Esophagus (tissue), 2 donors: ENCODE measurements around the gene HECW1. TPM values are rescaled to one million over a fixed set of nuclear protein-coding genes. Genes with fewer than 3 reads are reported as not detected.

Experiments
- H3K27ac ChIP-seq, 2 donors: one replicate each; pipeline ENCODE4 v1.5.1; 2013; ENCODE audit warnings: low read depth in 2 of 2, mild to moderate bottlenecking in 2 of 2, inconsistent platforms in 1 of 2, low read length in 1 of 2, moderate library complexity in 1 of 2
- H3K27me3 ChIP-seq, 2 donors: one replicate each; pipeline ENCODE4 v1.6.1; 2013; ENCODE audit warnings: low read length in 2 of 2, control low read depth in 1 of 2, mild to moderate bottlenecking in 1 of 2; ENCODE audit not compliant: insufficient read depth in 2 of 2, control insufficient read depth in 1 of 2
- H3K36me3 ChIP-seq, 2 donors: one replicate each; pipeline ENCODE4 v1.6.1; 2013; ENCODE audit warnings: low read length in 1 of 2; ENCODE audit not compliant: control insufficient read depth in 2 of 2, insufficient read depth in 2 of 2
- H3K4me1 ChIP-seq, 2 donors: one replicate each; pipeline ENCODE4 v1.6.1; 2013; ENCODE audit warnings: low read length in 1 of 2; ENCODE audit not compliant: control insufficient read depth in 2 of 2, insufficient read depth in 2 of 2
- H3K4me3 ChIP-seq, 2 donors: one replicate each; pipeline ENCODE4 v1.5.1; 2013; ENCODE audit warnings: low read length in 2 of 2, mild to moderate bottlenecking in 2 of 2, low read depth in 1 of 2, moderate library complexity in 1 of 2
- H3K9me3 ChIP-seq, 2 donors: one replicate each; pipeline ENCODE4 v1.6.1; 2013; ENCODE audit warnings: mild to moderate bottlenecking in 2 of 2, low read depth in 1 of 2, low read length in 1 of 2, moderate library complexity in 1 of 2; ENCODE audit not compliant: control insufficient read depth in 2 of 2, insufficient read depth in 1 of 2
- WGBS, 2 donors: extraction: QIAGEN DNeasy Blood & Tissue Kit; methylation state at CpG; one replicate each; pipeline ENCODE4 v1.1.7; 2013; 5-methylcytosine and 5-hydroxymethylcytosine counted together
- polyA plus RNA-seq, 2 donors: library from polyadenylated mRNA; stranded (reverse); fragments of 200-250 nt; gene quantifications; one replicate each; pipeline ENCODE4 v1.2.3, GENCODE V29; 2013
- donor health status: healthy with polysubstance abuse.
- donor health status: Bipolar disorder and iron deficiency.

Gene HECW1
- polyA plus RNA-seq, 2 donors: 0.11 to 0.47 TPM

DNA sequence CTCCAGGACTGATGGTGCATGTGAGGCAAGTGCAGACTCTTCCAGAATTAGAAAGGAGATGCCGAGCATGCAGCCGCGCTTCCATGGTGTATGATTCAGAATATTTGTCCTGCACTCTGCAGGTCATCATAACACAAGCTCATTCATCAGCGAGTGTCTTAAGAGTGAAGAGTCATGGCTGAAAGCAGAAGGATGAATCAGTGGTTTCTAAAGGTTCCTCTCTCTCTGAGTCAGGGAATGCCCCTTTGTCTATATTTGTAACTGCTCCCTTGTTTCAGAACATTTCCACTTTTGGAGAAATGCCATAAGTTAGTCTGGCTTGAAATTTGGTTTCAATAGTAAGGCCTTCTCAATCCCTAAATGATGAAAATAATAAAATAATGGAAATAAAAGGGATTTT lies 52.3 kb downstream of the HECW1 start:
- H3K4me3 ChIP-seq: no peak overlapping the region
- H3K36me3 ChIP-seq: no peaks in the 10 kb centered on the region
- no peak overlapping the region for H3K27ac ChIP-seq
- WGBS, 2 donors: 22 to 63% methylated on average over 4 of the region's 4 CpGs
- no peaks in the 10 kb centered on the region for H3K27me3 ChIP-seq
- H3K4me1 ChIP-seq: peaks cover 0 to 4% of the 10 kb centered on the region in 2 donors
- no peaks in the 10 kb centered on the region for H3K9me3 ChIP-seq

DNA sequence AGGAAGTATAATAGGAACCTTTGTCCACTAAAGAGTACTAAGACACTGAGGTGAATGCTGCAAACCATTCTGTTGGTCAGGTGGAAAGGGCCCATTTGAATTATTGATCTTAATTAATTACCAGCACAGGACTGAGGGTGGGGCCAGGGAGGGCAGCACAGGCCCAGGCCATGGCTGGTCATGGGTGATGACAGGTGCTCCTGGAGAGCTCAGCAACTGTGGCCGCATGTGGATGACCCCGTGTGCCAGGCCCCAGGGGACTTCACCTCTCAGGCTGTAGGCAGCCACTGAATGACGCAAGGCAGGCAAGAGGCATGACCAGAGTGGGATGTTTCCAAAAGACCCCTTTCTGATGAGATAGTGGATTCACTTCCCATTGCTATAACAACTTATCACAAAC lies 54.2 kb downstream of the HECW1 start:
- H3K27me3 ChIP-seq: no peaks in the 10 kb centered on the region
- 93% methylated on average over 3 of the region's 3 CpGs for WGBS, 2 donors
- H3K36me3 ChIP-seq: no peaks in the 10 kb centered on the region
- H3K4me1 ChIP-seq: peaks cover 0 to 4% of the 10 kb centered on the region in 2 donors
- H3K4me3 ChIP-seq: no peak overlapping the region
- H3K9me3 ChIP-seq: no peaks in the 10 kb centered on the region
- no peak overlapping the region for H3K27ac ChIP-seq

DNA sequence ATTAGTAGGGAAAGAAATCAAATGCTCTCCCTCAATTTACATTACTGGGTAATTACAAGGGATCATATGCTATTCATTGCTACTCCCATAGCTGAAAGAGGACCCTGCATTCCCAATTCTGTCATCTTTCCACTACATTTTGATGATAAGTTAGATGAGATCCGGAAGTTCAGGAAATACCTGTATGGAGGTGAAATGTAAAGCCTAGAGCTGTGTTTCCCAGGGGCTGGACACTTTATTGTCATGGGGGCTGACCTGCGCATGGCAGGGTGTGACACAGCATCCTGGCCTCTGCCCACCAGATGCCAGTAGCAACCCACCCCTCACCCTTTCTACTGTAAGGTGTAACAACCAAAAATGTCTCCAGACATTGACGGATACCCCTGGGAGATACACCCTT lies 56.6 kb downstream of the HECW1 start:
- no peaks in the 10 kb centered on the region for H3K27me3 ChIP-seq
- no peaks in the 10 kb centered on the region for H3K9me3 ChIP-seq
- H3K27ac ChIP-seq: no peak overlapping the region
- H3K4me1 ChIP-seq: peaks cover 0 to 4% of the 10 kb centered on the region in 2 donors
- WGBS, 2 donors: 89 to 91% methylated on average over 3 of the region's 3 CpGs
- H3K36me3 ChIP-seq: no peaks in the 10 kb centered on the region
- H3K4me3 ChIP-seq: no peak overlapping the region

DNA sequence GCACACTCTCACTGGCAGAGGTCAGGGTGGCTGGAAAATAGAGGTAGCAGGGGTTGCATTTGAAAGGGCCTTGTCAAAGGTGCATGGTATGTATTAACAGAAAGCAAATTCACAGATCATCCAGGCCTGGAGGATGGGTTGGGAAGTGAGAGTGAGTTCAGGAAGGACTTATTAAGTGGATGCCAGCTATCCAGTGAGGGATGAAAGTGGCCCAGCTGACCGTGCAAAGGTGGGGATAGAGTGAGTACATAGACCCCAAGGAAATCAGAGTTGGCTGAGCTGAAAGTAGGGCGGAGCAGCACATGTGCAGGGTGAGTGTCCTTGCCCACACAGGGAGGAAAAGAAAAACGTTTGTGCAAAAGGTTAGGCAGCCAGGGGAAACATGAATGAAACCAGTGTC lies 58.1 kb downstream of the HECW1 start:
- Histone ChIP-seq H3K4me3 (no peak overlapping the region), H3K9me3 (no peaks in the 10 kb centered on the region), H3K27me3 (no peaks in the 10 kb centered on the region), H3K27ac (no peak overlapping the region), H3K36me3 (no peaks in the 10 kb centered on the region), H3K4me1 (no peaks in the 10 kb centered on the region)
- WGBS, 2 donors: 46 to 53% methylated on average over 3 of the region's 3 CpGs

DNA sequence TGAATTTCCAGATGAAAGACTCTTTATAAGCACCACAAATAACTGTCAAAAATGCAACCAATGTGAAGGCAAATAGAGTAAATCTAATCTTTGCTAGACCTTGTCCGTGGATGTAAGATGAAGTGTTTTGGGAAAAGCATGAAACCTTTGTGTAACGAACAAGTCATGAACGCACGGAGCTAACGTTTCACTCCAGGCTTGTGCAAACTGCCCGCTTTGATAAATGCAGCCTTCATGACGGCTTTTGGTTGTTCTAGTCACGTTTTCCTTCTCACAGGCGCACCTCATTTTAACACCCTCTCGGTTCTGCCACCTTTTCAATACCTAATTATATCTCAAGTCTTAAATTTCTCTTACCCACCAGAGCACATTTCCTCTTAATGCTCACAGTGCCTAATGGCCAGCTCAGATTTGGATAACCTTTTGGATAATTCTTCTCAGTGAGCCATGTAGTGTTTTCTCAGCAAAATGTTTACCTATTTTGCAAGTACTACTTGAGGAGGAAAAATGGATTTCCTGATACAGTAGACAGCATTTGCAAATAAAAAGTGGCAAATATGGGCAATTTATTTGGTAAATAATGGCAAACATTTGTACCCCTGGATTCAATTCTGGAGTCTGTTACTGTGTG lies 63.2 kb downstream of the HECW1 start:
- H3K4me1 ChIP-seq: no peaks in the 10 kb centered on the region
- no peak overlapping the region for H3K4me3 ChIP-seq
- H3K27me3 ChIP-seq: no peaks in the 10 kb centered on the region
- no peaks in the 10 kb centered on the region for H3K36me3 ChIP-seq
- no peaks in the 10 kb centered on the region for H3K9me3 ChIP-seq
- no peak overlapping the region for H3K27ac ChIP-seq
- 62 to 83% methylated on average over 10 of the region's 10 CpGs for WGBS, 2 donors

DNA sequence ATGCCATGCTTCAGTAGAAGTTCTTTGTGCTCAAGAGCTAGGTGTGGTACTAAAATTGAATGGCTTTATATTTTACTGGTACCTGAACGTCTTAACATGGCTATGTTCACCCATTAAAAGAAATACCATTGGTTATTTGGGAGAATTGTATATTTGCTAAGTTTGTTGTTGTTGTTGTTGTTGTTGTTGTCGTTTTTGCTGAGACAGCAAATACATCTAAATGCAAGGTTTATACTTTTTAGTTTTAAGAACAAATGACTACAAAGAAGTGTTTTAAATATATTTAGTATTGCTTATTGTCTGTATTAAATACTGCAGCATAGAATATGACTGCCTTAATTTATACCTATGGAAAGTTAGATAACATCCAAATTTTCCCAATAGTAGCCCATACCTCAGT lies 66.9 kb downstream of the HECW1 start:
- no peaks in the 10 kb centered on the region for H3K4me1 ChIP-seq
- no peak overlapping the region for H3K27ac ChIP-seq
- 55 to 56% methylated on average over 2 of the region's 2 CpGs for WGBS, 2 donors
- H3K9me3 ChIP-seq: no peaks in the 10 kb centered on the region
- no peaks in the 10 kb centered on the region for H3K36me3 ChIP-seq
- H3K4me3 ChIP-seq: no peak overlapping the region
- no peaks in the 10 kb centered on the region for H3K27me3 ChIP-seq

DNA sequence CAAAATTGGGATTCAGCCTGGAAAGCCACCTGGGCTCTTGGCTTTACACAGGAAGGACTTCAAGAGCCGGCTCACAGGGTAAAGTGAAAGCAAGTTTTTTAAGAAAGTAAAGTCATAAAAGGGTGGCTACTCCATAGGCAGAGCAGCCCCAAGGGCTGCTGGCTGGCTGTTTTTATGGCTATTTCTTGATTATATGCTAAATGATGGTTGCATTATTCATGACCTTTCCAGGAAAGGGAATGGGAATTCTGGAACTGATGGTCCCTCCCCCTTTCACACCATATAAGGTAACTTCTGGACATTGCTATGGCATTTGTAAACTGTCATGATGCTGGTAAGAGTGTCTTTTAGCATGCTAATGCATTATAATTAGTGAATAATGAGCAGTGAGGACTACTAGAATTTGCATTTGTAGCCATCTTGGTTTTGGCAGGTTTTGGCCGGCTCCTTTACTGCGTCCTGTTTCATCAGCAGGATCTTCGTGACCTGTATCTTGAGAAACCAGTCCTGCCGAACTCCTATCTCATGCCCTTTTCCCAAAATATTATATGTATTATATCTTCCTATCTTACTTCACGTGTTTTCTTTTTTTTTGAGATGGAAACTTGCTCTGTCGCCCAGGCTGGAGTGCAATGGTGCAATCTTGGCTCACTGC lies 80.5 kb downstream of the HECW1 start:
- WGBS, 2 donors: 83 to 91% methylated on average over 7 of the region's 7 CpGs
- Histone ChIP-seq H3K27me3 (no peaks in the 10 kb centered on the region), H3K27ac (no peak overlapping the region), H3K4me3 (no peak overlapping the region), H3K9me3 (peaks cover 0 to 2% of the 10 kb centered on the region in 2 donors), H3K36me3 (no peaks in the 10 kb centered on the region), H3K4me1 (no peaks in the 10 kb centered on the region)

DNA sequence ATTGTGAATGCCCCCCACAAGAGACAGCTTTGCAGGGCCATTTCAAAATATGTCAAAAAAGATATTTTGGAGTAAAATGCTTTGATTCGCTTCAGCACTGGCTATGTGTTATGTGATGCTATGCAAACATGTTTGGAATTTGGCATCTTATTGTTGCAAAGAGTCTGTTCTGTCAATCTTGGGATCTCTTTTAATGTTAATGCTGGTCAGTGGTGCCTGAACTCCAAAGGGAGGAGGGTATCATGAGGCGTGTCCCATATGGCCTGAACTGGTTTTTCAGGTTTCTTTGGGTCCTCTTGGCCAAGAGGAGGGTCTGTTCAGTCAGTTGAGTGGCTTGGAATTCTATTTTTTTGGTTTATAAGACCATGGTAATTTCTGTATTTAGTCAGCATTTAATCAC lies 81.4 kb downstream of the HECW1 start:
- Histone ChIP-seq H3K27ac (no peak overlapping the region), H3K27me3 (no peaks in the 10 kb centered on the region), H3K36me3 (no peaks in the 10 kb centered on the region), H3K4me3 (no peak overlapping the region), H3K9me3 (peaks cover 0 to 2% of the 10 kb centered on the region in 2 donors), H3K4me1 (no peaks in the 10 kb centered on the region)
- 46 to 50% methylated on average over 2 of the region's 2 CpGs for WGBS, 2 donors

DNA sequence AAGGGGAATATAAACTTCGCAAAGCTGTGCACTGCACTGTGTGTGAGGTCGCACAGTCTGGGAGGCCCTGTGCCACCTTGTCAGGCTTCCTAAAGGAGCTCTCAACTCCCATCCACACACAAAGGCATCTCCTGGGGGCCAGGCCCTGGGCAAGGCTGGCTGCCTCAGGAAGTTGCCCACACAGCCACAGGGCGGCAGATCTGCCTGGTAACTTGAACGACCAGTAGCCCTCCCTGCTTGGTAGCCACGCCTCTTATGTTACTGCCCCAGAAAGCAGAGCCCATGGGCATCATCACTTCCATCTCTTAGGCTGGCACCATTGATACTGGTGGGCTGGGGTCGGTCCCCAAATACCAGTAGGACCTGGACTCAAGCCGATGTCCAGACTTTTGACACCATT lies 82.8 kb downstream of the HECW1 start:
- no peak overlapping the region for H3K27ac ChIP-seq
- H3K27me3 ChIP-seq: no peaks in the 10 kb centered on the region
- peaks cover 0 to 2% of the 10 kb centered on the region in 2 donors for H3K9me3 ChIP-seq
- no peaks in the 10 kb centered on the region for H3K4me1 ChIP-seq
- H3K4me3 ChIP-seq: no peak overlapping the region
- WGBS, 2 donors: 83 to 85% methylated on average over 7 of the region's 7 CpGs
- no peaks in the 10 kb centered on the region for H3K36me3 ChIP-seq

DNA sequence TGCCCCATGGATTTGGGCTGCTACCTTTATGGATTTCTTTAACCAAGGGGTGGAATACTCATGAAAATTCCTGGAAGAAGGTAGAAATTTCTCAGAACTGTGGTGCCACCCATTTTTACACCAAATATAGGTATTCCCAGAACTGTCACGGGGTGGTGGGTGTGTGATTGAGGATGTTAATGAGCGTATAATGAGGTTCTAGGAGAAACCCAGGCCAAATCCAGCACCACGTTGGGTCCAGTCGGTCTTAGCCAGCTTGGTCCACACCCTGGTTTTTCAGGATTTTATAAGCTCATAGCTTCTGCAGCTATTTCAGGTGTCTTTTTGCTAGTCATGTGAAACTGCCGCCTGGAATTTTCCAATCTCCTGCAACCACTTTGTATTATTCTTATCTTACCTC lies 83.3 kb downstream of the HECW1 start:
- 88 to 93% methylated on average over 5 of the region's 5 CpGs for WGBS, 2 donors
- H3K27me3 ChIP-seq: no peaks in the 10 kb centered on the region
- no peak overlapping the region for H3K27ac ChIP-seq
- no peaks in the 10 kb centered on the region for H3K36me3 ChIP-seq
- no peak overlapping the region for H3K4me3 ChIP-seq
- no peaks in the 10 kb centered on the region for H3K4me1 ChIP-seq
- H3K9me3 ChIP-seq: peaks cover 0 to 2% of the 10 kb centered on the region in 2 donors
